HL-60/S4 treated with retinoic acid at 250 ng/mL for 4 days and 3 days (cell line): ENCODE measurements around the gene HNF4A.

ENCODE experiments used
- in situ Hi-C: fragments of 300-500 bp; cut with MboI; formaldehyde crosslinking; loops from 2 replicates; pipeline ENCODE4 v1.7.0; 2022; ENCODE audit warnings: low sequenced_read_pairs

HNF4A gene

DNA sequence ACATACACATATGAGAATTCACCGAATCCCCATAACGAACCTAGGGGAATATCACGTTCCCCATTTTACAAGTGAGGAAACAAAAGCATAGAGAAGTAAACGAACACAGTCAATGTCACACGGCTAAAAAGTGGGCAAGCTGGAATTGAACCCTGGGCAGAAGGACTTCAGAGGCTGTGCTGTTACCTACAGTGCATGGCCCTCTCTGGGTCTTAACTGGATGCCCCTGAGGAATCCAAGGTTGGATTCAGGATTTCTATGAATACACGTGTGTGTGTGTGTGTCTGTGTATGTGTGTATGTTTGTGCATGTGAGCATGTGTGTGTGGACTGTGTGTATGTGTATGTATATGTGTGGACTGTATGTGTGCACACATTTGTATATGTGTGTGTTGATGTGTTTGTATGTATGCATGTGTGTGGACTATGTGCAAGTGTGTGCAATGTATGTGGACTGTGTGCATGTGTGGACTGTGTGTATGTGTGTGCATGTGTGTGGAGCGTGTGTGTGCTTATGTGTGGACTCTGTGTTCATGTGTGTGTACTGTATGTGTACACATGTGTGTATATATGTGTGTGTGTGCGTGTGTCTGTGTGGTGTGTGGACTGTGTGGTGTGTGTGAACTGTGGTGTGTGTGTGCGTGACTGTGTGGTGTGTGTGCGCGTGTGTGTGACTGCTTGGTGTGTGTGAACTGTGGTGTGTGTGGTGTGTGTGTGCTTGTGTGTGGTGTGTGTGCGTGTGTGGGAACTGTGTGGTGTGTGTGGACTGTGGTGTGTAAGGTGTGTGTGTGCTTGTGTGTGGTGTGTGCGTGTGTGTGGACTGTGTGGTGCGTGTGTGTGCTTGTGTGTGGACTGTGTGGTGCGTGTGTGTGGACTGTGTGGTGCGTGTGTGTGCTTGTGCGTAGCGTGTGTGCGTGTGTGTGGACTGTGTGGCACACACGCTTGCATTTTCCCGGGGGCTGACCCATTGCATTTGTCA, 49.0 kb downstream of the HNF4A start:
- in situ Hi-C loops = no loop called here

DNA sequence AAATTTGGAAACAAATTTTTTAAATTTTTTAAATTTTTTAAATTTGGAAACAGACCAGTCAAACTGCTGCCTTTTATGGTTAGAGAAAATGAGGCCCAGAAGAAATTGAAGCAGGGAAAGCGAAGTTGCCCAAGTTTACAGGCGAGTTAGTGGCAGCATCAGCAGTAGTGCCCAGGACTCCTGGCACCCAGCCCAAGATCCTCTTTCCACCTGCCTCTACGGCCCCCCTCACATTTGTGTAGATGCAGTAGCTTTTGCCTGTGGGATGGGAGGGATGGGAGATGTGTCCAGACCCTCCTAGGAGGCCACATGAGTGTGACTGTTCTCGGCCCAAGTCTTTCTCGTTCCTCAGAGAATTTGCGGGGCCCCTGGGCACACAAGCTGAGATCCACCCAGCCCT, 49.8 kb downstream of the HNF4A start:
- in situ Hi-C loops = no loop called here

DNA sequence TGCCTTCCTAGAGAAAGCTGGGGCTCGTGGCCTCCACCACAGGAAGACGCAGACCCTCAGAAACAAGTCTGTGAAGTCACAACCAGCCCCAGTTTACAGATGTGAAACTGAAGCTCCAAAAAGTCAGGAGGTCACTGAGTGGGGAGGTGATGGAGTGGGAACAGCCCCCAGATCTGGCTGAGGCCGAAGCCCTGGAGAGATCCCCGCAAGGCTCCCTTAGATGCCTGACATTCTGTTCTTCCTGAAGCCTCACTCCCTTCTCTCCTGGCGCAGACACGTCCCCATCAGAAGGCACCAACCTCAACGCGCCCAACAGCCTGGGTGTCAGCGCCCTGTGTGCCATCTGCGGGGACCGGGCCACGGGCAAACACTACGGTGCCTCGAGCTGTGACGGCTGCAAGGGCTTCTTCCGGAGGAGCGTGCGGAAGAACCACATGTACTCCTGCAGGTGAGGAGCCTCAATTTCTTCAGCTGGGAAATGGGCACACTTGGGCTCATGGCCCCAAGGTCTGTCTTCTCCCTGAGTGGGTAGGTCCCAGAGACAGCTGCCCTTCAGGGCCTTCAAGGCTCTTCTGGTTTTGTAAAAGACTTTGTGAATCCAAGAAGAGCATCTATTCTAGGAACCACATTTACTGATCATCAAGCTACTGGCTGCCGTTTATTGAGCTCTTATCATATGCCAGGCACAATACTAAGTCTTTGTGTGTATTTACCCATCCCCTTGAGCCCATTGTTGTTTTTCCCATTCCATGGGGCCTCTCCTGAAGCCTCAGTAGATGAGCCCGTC, 50.5 kb downstream of the HNF4A start:
- in situ Hi-C loops = no loop called here

DNA sequence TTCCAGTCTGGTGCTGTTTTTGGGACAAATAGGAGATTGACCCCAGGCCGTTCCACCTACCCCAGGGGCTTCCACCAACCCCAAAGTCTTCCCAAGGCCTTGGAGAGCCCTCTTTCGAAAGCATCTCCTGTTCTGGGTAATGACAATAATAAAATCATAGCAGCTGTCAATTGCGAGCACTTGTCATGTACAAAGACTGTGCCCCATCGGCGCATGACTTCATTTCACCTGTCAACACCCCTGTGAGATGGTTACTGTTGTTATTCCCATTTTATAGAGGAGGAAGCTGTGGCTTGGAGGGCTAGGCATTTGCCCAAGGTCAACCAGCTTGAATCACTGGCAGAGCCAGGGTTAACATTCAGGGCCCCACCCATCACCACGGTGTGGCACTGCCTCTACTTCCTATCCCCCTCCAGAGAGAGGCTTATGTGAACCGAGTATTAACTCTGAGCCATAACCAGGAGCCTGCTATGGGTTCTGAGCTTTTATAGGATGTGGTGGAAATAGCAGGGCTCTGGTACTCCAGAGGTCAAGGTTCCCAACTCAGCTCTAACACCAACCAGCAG, 51.2 kb downstream of the HNF4A start:
- in situ Hi-C loops = no loop called here

DNA sequence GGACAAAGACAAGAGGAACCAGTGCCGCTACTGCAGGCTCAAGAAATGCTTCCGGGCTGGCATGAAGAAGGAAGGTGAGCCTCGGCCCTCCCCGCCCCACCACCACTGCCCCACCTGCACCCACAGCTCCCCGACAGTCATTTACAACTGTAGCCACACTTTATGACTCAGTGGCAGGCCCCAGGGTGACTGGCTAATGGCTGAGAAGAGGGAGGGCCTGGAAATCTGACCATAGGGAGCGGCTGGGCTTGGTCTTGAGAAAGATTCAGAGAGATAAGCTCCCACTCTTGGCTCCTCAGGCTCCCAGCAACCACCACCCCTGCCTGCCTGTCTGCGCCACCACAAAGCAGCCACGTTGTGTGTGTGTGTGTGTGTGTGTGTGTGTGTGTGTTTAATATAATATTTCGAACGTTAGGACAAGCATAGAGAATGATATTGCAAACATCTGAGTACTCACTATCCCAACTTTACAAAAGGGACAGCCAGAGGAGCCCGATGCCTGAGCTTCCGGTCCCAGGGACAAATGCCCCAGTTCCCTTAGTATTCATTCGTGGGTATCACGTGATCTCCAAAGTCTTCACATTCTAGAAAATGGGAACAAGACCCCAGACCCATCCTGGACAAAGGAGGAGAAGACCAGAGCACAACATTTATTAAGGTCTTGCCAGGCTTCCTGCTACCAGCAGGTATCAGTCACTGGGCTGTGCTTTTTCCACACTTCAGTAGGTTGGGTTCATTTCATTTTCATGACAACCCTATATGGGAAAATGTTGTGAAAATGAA, 52.1 kb downstream of the HNF4A start:
- in situ Hi-C loops = no loop called here

DNA sequence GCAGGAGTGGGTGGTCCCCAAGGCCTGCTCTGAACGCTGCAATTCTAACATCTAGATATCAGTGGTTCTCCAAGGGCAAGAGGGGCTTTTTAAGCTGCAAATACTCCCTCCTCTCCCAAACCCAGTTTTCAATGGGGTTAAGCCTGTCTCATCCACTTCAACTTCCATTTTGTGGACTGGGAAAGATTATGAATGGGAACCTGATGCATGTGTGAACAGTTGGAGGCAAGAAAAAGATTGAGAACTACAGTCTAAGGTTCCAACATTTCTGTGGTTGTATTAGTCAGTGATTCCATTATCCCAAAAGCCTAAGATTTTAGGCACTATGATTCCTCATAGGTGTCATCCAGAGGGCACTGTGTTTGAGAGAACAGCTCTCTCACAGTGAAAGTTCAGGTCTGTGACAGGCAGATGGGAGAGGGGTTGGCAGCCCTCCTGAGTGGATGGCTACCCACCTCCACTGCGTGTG, 53.7 kb downstream of the HNF4A start:
- in situ Hi-C loops = no loop called here

DNA sequence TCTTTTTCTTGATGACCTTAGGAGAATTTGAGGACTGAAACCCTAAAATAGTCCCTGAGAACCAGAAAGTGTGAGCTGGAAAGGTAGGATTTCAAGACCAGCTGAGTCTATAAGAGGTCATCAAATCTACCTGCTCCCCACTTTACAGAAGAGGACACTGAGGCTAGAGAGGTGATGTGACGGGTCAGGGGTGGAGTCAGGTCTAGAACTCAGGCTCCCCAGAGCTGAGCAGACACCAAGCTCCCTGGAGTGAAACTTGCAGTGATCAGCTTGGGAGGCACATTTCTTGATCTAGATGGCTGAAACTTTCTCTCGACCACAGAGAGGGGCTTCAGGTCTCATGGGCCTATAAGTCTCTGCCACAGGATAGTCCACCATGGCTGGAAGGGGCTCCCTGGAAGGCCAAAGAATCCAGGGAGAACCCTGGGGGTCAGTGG, 55.1 kb downstream of the HNF4A start:
- in situ Hi-C loops = no loop called here

DNA sequence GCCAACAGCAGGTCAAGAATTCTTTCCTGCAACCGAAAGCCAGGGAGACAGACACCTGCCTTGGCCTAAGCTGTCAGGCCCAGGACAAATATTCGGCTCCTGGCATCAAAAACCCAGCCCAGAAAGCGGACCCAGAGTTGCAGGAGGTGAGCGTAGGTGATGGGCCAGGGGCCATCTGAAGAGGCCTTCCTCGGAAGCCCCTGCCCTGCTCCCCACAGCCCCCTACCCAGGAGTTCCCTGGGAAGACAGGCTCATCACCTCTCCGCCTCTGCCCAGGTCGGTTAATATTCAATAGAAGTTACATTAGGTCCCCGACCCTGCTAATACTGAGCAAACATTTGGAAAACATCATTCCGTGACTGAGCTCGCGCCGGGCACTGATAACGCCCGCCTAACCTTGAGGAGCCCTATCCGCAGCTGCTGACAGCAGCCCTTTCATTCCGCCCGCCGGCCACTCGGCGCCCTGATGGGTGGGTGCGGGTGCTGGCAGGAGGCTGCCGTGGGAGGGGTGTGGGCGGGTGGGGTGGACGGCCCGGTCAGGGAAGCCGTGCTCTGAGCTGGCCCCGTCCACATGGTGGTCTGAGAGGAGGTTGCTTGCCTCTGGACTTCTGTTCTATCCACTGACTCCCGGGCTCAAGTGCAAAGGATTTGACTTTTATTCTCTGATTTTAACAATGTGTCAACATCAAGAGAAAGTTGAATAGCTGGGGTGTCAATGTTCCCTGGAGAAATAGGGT, 55.7 kb downstream of the HNF4A start:
- in situ Hi-C loops = no loop called here

DNA sequence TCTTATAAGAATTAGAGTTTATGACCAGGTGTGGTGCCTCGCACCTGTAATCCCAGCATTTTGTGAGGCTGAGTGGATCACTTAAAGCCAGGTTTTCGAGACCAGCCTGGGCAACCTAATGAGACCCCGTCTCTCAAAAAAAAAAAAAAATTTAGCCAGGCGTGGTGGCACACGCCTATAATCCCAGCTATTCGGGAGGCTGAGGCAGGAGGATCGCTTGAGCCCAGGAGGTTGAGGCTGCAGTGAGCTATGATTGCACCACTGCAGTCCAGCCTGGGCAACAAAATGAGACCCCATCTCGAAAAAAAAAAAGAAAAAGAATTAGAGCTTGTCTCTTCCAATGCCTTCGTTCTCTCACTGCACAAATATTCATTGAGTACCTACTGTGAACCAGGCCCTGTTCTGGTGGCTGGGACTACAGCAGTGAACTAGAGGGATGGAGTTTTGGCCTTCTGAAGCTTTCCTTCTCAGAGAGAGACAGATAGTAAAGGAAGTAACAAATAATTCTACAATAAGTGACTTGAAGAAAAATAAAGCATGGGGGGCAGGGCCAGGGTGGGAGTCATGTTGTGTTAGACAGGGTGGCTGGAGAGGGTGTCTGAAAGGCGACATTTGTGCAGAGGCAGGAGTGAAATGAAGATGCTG, 56.4 kb downstream of the HNF4A start:
- in situ Hi-C loops = no loop called here

DNA sequence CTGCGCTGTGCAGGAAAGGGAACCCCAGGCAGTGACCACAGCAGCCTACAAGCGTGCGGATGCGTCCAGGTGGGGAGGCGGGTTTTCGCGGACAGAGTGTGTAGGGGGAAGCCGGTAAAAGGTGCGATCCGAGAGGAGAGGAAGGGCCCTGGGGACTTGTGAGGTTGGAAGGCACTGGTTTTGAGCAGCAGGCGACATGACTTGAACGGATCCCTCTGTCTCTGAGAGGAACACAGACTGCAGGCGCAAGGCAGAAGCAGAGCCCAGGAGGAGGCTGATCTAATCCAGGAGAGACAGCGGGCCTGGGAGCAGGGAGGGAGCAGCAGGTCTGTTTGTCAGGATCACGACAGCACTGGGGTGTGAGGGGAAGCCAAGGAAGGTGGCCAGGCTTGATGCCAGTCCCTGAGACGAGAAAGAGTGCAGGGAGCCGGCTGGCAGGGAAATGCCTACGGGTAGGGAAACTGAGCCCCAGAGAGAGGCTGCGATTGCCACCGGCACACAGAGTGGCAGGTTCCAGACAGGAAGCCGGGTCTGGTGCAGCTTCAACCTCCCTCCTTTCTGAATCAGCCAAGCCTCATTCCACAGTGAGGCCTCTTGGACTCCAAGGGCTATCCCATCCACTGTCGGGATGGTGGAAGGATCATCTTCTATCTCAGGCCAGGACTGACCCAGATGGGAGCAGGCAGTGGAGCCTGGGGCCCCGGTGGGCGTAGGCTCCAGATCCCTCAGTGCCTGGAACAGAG, 57.1 kb downstream of the HNF4A start:
- in situ Hi-C loops = no loop called here

DNA sequence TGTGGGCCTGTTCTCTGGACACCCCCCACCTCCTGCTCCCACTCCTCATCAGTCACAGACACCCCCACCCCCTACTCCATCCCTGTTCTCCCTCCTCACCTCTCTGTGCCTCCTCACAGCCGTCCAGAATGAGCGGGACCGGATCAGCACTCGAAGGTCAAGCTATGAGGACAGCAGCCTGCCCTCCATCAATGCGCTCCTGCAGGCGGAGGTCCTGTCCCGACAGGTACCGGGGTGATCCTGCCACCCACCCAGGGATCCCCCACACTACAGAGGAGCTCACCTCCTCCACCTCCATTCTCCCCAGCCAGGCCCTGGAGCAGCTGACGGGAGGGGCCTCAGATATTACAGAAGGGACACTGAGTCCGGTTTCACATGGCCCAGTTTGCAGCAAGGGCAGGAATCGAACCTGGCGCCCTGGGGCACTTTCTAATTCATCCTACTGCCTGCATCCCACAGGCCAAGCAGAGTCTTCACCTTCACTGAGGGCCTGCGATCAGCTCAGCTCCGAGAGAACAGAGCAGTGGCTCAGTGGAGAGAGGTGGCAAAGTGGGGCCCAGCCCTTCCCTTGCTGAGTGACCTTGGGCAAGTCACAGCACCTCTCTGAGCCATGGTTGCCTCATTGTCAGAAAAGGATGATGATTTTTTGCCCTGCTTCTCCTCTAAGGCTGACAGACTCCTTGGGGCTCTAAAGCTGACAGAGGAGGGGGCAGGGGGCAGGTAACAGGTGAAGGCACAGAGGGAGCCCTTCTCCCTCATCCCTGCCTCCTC, 58.3 kb downstream of the HNF4A start:
- in situ Hi-C loops = no loop called here

DNA sequence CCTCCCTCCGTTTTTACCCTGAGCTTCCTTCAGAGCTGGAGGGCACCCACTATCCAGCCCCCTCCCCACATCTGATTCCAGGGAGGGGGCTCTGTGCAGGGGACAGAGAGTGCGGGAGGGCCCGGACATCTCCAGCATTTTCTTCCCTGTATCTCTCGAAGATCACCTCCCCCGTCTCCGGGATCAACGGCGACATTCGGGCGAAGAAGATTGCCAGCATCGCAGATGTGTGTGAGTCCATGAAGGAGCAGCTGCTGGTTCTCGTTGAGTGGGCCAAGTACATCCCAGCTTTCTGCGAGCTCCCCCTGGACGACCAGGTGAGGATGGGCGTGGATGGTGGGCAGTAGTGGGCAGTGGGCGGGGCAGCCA, 58.8 kb downstream of the HNF4A start:
- in situ Hi-C loops = no loop called here

DNA sequence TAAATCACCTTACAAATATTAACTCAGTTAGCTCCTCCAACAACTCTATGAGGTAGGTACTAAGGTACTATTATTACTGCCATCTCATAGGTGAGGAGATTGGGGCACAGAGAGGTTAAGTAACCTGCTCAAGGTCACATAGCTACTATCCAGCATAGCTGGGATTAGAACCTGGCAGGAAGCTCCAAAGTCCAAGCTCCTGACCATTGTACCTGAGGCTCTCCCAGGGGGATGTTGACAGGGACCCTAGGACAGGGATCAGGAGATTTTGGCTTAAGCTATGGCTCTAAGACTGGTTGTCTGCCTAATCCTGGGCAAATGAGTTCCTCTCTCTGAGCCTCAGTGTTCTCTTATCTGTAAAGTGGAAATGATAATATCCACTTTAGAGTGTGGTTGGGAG, 59.3 kb downstream of the HNF4A start:
- in situ Hi-C loops = no loop called here

DNA sequence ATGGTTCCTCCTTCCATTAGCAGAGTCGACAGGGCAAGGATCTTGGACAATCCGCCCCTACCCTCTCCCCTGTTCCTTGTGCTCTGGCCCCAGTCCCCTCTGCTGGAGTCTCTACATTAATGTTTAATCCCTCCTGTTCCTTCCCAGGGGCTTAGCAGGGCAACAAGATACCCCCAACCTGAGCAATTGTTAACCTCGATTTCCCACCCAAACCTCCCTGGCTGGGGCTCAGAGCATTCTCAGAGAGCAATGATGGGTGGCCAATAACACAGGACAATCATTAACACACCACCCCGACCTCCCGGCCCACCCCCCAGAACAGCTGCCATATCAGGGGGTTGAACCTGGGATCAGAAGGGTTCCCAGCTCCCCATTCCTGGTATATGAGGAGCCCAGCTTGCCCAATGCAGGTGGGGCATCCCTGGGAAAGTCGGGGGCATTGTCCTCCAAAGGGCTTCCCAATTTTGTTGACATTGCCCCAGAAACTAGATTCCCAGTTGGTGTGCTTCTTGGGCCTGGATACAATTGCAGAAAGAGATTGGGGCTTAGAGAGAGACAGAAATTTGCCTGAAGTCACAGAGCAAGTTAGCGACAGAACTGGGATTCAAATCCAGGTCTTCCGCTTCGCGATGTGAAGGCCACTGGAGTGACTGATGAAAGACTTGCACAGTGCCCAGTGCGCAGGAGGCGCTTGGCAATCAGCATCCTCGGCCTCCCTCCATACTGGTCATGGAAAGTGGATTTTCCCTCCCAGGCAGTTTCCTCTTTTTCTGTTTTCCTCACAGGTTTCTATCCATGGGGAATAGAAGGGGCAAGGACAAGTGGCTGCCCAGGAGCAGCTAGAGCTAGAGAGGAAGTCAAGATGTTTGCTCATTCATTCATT, 60.6 kb downstream of the HNF4A start:
- in situ Hi-C loops = no loop called here

DNA sequence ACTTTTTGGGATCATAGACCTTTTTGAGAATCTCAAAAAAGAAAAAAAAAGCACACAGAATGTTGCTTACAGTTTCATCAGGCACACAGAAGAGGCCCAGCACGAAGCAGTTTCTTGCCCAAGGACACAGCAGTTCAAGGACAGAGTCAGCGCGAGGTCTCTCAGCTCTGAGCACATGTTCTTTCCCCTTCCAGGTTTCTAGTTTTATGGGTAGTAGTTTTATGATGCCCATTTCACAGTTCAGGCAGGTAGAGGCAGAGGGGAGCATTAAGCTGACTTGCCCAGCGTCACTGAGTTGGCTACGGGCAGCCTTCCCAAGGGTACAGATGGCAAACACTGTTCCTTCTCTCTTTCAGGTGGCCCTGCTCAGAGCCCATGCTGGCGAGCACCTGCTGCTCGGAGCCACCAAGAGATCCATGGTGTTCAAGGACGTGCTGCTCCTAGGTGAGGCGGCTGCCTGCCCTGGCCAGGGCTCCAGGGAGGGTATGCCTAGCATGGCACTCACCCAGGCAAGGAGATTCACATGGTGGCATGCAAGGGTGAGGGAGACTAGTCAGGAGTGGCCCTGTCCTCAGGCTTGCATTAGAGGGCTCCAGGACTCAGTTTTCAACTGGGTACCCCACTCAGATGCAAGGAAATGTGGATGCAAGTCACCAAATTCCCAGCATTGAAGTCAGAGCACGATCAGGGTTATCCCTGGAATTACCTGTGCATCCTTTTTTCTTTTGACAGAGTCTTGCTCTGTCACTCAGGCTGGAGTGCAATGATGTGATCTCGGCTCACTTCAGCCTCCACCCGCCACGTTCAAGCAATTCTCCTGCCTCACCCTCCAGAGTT, 62.8 kb downstream of the HNF4A start:
- in situ Hi-C loops = no loop called here

DNA sequence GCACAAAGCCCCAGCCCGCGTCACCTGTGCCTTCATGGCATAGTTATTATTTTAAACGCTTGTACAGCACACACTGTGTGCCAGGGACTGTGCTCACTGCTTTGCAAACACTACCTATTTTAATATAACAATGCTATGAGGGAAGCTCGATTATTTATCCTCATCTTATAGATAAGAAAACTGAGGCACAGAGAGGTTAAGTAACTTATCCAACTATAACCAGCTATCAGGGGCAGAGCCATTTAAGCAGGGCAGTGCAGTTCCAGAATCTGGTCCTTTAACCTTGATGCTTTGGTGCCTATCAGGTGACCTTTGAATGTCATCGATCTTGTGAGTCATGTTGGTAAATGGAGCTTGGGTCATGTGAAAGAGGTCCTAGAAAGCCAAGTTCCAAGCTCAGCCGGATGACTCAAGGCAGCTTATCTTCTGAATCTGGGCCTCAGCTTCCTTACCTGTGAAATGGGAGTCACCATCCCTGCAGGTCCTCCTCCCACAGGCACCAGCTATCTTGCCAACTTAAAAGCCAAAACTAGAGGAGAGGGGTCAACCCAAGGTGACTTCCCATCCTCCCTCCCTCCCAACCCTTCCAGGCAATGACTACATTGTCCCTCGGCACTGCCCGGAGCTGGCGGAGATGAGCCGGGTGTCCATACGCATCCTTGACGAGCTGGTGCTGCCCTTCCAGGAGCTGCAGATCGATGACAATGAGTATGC, 63.8 kb downstream of the HNF4A start:
- in situ Hi-C loops = no loop called here
